GM21825 (cell line): ENCODE data around the gene CSAD.
"Not testable (repeated sequence)": the region's sequence is repeated elsewhere in the genome, so short reads cannot be mapped to it uniquely, and the experiment has no call there.

Source experiments
- ATAC-seq: cut with Tn5 transposase; IDR thresholded peaks from one replicate; pipeline ENCODE4 v1.9.1; 2021; ENCODE audit warnings: mild to moderate bottlenecking, moderate library complexity; ENCODE audit not compliant: unreplicated experiment

CSAD gene

GRCh38 chr12:53218551-53219291, 38.0 kb upstream of the CSAD start:
- ATAC-seq, result no peak

GRCh38 chr12:53217931-53218307, 37.2 kb upstream of the CSAD start:
- ATAC-seq, result no peak

GRCh38 chr12:53217051-53217930, 36.6 kb upstream of the CSAD start:
- no peak for ATAC-seq

GRCh38 chr12:53215497-53215896, 34.8 kb upstream of the CSAD start:
- no peak for ATAC-seq

- no peak for ATAC-seq
These were observed 34.1 kb upstream of the CSAD start for GRCh38 chr12:53214687-53215455.

- ATAC-seq, result no peak
These were observed 33.5 kb upstream of the CSAD start for GRCh38 chr12:53214221-53214620.

GRCh38 chr12:53213348-53213747, 32.6 kb upstream of the CSAD start:
- no peak for ATAC-seq

GRCh38 chr12:53212931-53213330, 32.2 kb upstream of the CSAD start:
- ATAC-seq, result no peak

GRCh38 chr12:53211476-53212381, 31.0 kb upstream of the CSAD start:
- no peak for ATAC-seq

- ATAC-seq, result no peak
These were observed 30.1 kb upstream of the CSAD start for GRCh38 chr12:53210843-53211242.

- ATAC-seq, result no peak
These were observed 28.2 kb upstream of the CSAD start for GRCh38 chr12:53208877-53209463.

GRCh38 chr12:53208435-53208834, 27.7 kb upstream of the CSAD start:
- no peak for ATAC-seq

GRCh38 chr12:53207042-53207441, 26.3 kb upstream of the CSAD start, which contains the start of gene ITGB7:
Gene ITGB7 (minus strand): TSS chr12:53207251. CDS start chr12:53200443, 6,808 bp downstream.
- peak; percentile 41 for ATAC-seq

- peak; percentile 59 for ATAC-seq
These were observed 25.2 kb upstream of the CSAD start for GRCh38 chr12:53205747-53206419.

GRCh38 chr12:53204351-53204750, 23.6 kb upstream of the CSAD start:
- ATAC-seq, result no peak

- not testable (repeated sequence) for ATAC-seq
These were observed 21.6 kb upstream of the CSAD start for GRCh38 chr12:53202316-53202715.

- no peak for ATAC-seq
These were observed 20.9 kb upstream of the CSAD start for GRCh38 chr12:53201639-53202038.

- ATAC-seq, result no peak
These were observed 20.4 kb upstream of the CSAD start for GRCh38 chr12:53201177-53201541.

GRCh38 chr12:53200458-53201176, 19.9 kb upstream of the CSAD start:
- ATAC-seq, result peak; percentile 50
